Right lung (tissue), 5 donors: ENCODE data around the gene SLC16A3. TPM values are rescaled to one million over a fixed set of nuclear protein-coding genes. Genes with fewer than 3 reads are reported as not detected.

Source experiments
- DNase-seq, 2 donors: peaks; one replicate each; pipeline ENCODE4 v3.0.0-alpha.2; 2013
- polyA plus RNA-seq, 5 donors: library from polyadenylated mRNA; unstranded; fragments of 120-200 nt; gene quantifications; one replicate each; pipeline versions ENCODE4 v1.2.1 to v1.2.3, GENCODE V29; 2013; ENCODE audit warnings: inconsistent platforms in 1 of 5, low replicate concordance in 1 of 5; ENCODE audit not compliant: insufficient read length in 5 of 5, insufficient read depth in 1 of 5

SLC16A3 gene
- polyA plus RNA-seq, 5 donors = 10.2 to 23.4 (median 20.1) TPM

DNA sequence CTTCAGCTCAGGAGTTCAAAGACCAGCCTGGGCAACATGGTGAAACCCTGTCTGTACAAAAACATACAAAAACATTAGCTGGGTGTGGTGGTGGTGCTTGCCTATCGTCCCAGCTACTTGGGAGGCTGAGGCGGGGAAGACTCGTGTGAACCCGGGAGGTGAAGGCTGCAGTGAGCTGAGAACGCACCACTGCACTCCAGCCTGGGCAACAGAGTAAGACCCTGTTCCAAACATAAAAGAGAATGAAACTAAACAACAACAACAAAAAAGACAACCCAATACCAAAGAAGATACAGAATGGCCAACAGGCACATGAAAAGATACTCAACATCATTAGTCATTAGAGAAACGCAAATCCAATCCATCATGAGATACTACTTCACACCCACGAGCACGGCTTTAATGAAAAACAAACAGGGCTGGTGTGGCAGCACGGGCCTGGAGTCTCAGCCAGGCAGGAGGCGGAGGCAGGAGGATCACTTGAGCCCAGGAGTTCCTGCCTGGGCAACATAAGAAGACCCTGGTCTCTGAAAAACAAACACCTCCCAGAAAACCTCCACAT lies 7.4 kb upstream of the SLC16A3 start:
- no peak for DNase-seq

DNA sequence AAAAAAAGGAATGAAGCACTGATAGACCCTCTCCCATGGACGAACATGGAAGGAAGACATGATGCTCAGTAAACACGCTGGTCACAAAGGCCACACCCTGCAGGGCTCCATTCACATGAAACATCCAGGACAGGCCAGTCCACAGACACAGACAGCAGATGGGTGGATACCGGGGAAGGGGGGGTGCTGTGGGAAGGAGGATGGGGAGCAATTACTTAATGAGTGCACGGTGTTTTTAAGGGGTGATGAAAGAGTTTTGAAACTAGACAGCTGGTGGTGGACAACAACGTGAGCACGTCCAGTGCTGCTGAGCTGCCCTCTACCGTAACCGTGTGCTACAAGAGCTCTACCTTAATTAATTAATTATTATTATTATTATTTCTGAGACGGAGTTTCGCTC lies 6.0 kb upstream of the SLC16A3 start:
- no peak for DNase-seq

DNA sequence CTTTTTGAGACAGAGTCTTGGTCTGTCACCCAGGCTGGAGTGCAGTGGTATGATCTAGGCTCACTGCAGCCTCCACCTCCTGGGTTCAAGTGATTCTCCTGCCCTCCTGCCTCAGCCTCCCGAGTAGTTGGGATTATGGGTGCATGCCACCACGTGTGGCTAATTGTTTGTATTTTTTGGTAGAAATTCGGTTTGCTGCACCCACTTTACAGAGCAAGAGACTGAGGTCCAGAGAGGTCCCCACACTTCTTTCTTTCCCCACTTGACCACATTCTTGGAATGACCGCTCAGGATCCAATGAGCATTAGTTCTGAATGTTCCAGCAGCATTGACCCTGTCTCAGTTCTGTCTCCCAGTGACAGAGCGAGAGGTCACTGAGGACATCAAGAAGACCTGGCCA lies 5.3 kb upstream of the SLC16A3 start:
- DNase-seq = no peak

DNA sequence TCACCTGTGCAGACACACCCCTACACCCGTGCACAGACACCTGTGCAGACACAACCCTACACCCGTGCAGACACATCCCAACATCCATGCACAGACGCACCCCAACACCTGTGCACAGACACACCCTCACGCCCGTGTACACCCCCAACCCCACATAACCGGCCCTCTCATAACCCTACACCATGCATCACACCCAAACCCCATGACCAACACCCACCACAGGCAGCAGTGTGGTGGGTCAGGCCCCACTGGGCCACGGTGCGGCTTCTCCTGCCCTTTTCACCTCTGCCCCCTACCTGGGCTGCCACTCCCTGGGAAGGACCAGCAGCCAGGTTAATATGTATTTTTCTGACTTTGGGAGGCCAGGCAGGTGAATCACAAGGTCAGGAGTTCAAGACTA lies 4.2 kb upstream of the SLC16A3 start:
- no peak for DNase-seq

DNA sequence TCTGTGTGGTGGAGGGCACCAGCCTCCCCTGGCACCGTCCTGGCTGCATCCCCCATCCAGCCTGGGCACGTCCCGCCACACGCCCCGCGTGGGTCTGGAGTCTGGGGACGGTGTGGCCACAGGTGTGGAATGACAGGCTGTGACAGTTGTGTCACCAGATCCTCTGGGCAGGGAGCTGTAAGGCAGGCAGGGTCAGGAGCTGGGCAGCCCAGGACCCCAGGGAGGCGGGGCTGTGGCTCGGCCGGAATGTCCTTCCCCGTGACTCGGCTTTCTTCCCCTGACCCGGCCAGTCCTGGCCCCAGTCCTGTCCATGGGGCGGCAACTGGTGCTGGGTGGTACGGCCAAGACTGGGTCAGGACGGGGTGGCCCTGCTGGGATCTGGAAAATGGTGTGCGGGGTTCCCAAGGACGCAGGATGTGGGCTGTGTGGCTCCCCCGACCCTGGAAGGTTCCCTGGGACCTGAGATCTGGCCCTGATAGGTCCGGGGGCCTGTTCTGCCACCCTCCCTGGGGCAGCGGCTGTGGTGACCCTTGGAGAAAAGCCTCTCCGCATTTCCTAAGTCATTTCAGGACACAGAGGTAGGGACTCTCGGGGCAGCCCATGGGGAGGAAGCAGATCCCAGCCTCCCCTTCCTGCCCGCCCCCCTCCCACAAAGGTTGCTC lies 3.3 kb upstream of the SLC16A3 start:
- DNase-seq = no peak

DNA sequence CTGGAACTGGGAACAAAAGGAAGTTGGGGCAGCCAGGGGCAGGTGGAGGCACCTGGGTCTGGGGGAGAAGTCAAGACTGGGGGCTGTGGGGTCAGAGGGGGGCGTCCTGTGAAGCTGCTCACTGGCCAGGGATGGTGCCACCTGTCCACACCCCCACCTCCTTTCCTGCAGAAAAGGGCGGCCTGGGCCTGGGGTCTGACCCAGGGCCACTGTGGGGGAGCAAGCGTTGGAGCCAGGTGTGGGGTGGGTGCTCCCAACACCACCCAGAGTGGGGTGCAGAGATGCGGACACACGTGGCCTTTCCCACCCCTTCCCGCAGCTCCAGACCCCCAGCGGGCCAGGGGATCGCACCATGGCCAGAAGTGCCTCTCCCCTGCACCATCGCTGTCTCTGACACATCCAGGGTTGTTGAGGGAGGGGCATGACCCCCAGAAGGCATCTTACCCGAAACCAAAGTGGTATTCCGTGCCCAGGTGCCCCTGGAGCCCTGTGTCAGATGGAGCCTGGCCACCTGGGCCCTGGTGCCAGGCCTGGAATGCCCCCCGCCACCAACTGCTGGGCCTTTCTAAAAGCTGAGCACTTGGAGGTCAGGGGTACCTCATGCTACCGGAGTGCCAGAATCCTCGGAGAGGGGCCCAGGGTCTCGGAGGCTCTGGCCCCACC lies 2.6 kb upstream of the SLC16A3 start:
- no peak for DNase-seq

DNA sequence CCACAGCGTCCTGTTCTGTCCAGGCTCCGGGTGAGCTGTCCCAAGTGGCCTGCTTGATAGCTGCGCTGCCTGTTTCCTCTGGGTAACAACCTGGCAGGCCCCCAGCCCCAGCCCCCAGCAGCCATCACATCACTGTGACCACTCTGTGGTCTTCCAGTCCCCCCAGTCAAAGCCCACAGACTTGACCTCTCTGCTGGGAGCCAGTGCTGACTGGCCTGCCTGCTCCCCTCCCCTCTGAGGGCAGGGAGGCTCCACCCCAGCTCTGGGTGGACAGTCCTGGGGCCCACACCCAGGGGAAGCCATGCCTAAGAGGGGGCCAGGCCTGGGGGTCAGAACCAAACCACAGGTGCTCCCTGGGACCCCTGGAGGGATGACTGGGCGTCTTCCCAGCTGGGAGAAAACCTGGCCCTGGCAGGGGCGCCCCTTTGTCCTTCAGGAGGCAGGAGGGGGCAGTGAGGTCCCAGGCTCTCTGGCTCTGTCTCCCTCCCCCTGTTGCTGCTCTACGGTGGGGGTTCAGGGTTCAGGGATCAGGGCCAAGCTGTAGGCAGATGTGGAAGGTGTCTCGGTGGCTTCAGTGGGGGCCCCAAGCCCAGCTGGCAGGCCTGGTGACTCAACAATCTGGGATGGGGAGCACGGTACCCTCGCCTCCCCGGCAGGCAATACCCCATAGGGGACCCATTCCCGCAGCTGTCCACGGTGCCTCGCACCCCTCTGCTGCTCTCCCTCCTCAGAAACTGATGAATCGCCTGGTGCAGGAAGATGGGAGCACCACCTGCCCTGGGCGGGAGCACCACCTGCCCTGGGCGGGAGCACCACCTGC lies 1.8 kb upstream of the SLC16A3 start:
- DNase-seq = no peak

DNA sequence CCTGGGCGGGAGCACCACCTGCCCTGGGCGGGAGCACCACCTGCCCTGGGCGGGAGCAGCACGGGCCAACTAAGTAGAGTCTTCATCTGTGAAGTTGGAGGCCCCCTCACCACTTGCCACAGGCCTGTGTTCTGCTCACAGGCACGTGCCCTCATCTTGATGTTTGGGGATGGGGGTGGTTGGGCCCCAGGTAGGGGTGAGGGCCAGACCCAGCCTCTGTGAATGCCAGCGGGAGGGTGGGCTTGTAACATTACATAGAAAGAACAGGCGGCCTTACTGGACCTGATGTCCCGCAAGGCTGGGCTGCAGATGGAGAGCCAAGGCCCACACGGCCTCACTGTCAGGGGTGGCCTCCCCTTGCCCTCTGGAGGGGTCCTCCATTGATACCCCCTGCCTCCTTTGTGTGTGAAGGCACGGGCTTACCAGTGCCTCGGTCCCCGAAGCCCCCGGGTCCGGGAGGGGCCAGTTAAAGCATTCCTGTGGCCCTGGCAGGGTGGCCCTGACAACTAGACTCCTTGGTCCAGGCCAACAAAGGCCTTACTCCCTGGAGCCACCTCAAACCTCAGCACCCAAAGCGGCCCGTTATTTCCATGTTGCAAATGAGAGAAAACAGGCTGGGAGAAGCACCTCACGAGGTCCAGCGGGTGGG lies 1.1 kb upstream of the SLC16A3 start:
- DNase-seq = no peak

DNA sequence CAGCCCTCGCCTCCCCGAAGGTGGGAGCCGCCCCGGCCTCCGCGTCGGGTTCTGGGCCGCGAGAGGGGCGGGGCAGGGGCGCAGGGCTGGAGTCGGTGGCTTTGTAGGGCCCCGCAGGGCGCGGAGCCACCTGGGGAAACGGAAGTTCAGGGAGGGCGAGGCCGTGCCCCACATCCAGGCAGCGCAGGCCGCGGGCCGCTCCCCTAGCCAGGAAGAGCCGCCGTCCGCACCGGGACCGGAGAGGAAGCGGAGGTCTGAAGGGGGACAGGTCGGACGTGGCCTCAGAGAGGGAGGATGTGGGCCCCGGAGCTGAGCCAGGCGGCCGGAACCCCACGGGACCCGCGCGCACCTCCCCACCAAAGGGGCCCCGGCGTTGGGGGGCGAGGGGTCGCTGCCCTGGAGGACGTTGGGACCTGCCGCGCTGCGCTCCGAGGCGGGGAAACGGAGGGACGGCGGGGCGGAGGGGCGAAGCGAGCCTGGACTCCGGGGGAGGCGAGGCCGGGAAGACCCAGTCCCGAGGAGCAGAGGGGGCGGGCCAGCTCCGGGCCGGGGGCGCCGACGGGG lies 482 bp upstream of the SLC16A3 start:
- peak in 1 of 2 donors; percentile 39 for DNase-seq

DNA sequence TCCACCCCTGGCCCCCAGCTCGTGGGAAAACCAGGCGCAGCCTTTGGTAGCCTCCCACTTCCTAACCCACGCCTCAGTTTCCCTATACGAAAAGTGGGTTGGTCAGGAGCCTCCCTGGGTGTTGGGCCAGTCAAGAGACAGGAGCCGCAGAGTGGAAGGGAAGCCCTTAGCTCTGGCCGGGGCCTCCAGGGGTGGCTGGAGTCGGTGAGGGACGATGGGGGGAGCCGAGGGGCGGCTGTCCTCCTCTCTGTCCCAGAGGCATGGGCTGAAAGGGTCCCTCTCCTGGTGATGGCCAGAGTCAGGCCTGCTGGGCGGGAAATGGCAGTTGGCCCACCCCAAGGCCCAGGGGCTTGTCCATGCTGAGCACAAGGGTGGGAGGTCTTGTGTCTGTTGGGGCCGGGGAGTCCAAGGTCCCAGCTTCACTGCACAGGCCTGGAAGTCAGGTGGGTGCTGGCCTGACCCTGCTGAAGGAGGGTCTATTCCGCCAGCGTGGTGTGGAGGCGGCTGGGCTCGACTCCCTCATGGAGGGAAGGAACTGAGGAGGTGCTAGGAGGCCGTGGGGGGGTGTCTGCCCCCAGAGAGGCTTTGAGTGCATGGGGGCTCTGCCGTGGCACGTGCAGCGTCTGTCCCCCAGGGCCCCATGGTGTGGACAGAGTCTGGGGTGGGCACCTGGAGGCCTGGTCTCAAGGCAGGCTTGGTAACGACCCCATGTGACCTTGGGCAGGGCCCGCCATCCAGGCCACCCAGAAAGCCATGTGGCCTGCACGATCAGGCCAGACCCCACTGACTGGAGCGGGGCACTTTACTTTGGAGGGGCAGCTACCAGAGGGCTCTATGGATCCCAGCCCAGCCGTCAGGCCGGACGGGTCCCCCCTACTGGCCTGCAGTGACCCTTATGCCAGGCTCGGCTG lies 1.1 kb downstream of the SLC16A3 start:
- peak in 1 of 2 donors; percentile 23 for DNase-seq

DNA sequence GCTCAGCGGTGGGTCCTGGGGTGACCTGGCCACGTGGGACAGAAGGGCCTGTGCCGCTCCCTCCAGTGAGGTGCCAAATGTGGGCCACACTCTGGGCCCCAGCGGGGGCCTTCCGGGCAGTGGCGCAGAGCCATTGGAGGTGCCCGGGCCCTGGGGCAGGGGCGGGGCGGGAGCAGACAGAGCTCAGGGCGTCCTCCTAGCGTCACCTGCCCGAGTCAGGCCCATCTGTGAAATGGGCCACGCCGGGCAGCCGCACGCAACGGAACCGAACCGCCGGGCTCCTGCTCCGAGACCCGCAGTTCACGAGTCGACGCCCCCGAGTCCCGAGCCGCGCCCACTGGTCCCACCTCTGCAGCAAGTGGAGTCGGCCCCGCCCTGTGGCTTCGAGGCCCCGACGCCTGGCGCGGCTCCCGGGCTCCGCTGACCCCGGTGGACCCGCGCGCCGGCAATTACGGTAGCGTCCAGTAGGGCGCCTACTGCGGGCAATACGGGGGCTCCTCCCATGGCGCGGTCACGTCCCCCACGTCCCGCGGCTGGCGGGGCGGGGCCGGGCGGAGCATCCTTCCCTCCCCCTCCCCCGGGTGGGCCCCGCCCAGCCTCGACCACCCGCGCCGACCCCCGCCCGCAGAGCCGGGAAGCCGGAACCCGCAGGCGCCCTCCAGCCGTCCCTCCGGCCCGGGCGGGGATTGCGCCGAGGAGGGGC lies 1.9 kb downstream of the SLC16A3 start:
- DNase-seq = peak; percentile 88 to 89

DNA sequence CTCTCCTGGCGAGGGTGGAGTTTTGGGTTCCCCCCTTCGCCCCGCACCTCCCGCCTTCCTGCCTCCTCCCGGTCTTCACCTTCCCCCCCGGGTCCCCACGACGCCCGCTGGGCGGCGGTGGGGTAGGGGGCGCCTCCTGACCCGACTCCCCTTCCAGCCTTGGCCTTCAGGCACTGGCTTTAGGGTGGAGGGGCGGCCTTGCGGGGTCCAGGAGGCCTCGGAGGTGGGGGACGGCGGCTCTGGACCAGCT lies 2.4 kb downstream of the SLC16A3 start:
- DNase-seq = no peak

DNA sequence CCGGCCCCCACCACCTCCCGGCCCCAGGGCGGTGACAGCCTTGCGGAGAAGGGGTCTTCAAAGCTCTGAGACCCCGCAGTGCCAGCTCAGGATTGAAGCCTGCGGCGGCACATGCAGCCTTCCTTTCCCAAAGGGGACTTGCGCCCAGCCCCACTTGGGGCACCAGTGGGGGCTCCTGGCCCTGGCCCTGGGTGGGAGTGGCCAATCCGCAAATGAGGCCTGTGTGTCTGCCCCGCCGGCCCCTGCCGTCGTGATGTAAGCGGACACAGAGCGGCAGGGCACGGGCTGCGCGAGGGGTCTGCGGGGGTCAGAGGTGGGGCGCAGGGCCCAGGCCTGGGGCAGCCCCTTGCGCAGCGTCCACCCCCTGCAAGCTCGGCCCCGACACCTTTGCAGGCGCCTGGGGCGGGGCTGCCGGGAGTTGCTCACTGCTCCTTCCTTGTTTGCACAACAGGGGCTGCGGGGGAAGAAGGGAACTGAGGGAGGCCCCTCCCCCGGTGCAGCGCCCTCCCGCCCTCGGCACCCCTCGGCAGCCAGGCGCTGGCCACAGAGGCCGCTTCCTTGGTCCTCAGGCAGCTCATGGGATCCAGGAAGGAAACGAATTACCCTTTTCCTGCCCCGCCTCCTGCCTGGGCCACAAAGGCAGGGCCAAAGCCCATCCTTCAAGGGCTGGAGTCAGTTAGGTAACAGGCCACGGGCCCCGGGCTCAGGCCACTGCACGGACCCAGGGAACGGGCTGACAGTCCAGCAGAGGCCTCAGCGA lies 2.9 kb downstream of the SLC16A3 start:
- peak; percentile 70 to 78 for DNase-seq

DNA sequence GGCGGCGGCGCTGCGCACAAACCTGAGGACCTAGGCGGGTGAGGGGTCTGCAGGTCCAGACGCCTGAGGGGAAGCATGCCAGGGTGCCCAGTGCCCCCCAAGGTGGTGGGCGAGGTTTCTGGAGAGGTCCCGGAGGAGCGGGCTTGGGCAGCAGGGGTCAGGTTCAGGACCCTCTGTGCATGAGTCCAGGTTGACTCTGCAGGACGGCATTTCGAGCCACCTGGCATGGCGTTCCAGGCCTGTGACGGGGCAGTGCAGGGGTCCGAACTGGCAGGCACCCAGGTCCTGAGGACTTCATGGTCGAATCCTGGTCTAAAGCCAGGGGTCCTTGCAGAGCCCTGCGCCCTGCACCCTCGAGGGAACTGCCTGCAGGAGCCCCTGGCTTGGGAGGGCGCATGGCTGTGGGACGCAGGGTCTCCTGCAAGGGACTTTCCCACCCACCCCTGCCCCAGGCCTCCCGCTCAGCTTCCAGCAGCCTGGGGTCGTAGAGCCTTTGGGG lies 3.5 kb downstream of the SLC16A3 start:
- no peak for DNase-seq

DNA sequence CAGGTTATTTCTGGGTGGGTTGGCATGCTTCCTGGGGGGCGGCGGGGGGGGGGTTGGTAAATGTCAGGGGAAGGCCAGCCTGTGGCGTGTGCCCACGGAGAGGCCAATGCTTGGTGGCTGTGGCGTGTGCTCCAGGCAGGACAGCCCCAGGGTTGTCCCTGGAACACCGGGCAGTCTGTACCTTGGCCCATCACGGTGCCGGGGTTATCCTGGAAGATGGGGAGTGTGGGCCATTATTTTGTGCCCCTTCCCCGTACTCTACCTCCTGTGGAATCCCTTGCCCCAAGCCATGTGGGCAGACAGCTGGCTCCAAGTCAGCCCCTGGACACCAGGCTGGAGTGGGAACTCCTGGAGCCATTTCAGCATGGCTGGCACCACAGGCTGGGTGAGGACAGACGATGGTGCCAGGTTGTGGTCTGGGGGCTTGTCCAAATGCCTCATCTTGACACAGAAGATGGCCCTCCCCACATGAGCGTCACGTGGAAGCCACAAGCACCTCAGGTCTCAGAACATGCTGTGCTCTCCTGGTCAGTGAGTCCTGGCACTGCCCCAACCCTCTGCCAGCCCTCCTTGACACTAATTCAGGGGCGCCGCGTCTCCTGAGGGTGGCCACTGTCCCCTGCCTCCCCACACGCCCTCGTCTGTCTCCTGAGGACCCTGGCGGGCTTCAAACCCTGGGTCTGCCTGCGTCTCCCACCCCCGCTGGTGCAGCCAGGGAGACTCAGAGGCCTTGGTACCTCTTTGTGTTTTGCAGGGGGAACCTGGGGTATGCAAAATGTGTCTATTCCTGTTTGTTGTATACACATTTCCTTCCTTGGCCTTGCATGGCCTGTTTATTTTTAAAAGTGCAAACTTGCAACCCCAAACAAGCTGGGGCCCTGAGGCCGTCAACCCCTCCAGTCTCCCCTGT lies 4.3 kb downstream of the SLC16A3 start:
- no peak for DNase-seq

DNA sequence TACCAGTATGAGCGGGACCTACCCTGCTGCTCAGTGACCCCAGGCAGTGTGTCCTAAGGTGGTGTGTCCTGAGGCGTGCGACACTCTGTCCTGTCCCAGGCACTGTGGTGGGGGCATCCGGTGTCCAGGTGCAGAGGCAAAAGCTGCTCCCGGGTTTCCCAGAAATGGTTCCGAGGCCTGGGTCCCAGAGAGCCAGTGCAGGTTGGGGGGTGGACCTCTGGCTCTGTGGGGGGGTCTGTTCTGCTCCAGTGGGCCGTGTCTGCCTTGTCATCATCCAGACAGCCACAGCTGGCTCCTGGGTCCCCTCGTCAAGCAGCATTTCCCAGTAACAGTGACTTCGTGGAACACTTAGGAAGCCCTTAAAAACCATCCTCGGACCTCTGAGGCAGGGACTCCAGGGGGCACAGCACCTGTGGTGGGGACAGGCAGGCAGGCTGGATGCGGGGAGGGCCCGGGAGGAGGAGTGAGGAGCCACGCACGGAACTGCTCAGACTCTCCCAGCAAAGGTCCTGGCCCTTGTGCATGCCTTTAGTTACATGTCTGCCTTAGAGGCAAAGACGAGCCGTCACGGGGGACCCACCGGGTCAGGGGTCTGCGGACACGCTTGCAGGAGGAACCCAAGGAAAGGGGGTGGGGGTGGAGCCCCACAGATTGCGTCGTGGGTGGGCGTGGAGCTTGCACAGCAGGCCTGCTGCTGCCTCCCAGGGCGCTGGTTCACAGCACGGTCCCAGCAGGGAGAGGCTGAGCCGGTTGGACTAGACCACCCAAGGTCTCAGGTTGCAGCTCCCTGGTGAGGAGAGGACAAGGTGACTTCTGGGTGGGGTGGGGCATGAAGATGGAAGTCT lies 5.6 kb downstream of the SLC16A3 start:
- DNase-seq = no peak
